GM20000 (cell line): ENCODE results near the gene CD34.
"Not testable (repeated sequence)": the region's sequence is repeated elsewhere in the genome, so short reads cannot be mapped to it uniquely, and the experiment has no call there.

Source experiments
- DNase-seq: peaks from one replicate; pipeline ENCODE4 v3.0.0; 2012; ENCODE audit warnings: low spot score
- TF ChIP-seq, protein P1 (sequence below): IDR thresholded peaks from 2 replicates; pipeline ENCODE4 v1.5.1; 2012; ENCODE audit warnings: mild to moderate bottlenecking, control low read depth; ENCODE audit errors: extremely low read depth, missing control alignments

CD34 gene

DNA sequence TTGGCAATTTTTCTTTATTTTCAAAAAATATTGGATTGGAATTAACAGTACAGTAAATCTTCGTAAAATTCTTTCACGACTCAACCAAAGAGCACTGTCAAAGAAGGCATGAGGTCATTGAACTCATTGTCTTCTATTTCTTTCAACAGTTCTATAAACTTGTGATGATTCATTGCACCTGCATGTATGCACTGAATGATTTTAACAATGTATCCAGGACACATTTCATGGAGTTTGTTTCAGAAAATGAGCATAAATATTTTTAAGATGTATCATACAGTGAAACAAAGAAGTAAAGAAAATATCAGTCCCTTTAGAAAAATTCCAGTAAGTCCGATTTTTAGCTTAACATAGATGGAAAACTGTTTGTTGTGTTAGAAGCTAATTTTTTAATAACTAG lies 33.6 kb upstream of the CD34 start:
- TF ChIP-seq, protein P1, sequence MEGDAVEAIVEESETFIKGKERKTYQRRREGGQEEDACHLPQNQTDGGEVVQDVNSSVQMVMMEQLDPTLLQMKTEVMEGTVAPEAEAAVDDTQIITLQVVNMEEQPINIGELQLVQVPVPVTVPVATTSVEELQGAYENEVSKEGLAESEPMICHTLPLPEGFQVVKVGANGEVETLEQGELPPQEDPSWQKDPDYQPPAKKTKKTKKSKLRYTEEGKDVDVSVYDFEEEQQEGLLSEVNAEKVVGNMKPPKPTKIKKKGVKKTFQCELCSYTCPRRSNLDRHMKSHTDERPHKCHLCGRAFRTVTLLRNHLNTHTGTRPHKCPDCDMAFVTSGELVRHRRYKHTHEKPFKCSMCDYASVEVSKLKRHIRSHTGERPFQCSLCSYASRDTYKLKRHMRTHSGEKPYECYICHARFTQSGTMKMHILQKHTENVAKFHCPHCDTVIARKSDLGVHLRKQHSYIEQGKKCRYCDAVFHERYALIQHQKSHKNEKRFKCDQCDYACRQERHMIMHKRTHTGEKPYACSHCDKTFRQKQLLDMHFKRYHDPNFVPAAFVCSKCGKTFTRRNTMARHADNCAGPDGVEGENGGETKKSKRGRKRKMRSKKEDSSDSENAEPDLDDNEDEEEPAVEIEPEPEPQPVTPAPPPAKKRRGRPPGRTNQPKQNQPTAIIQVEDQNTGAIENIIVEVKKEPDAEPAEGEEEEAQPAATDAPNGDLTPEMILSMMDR = no peak
- DNase-seq = no peak

DNA sequence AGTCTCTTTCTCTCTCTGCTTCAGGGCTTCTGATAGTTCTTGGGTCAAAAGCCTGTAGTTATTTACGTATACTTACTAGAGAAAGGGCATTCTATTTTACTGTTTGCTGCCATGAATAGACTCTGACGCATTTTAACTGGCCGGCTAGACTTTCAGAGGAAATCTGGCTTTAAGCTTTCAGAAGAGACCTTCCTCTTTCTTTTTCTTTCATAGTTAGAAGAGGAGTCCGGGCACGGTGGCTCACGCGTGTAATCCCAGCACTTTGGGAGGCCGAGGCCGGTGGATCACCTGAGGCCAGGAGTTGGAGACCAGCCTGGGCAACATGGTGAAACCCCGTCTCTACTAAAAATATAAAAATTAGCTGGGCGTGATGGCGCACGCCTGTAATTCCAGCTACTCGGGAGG lies 31.4 kb upstream of the CD34 start:
- DNase-seq = not testable (repeated sequence)

DNA sequence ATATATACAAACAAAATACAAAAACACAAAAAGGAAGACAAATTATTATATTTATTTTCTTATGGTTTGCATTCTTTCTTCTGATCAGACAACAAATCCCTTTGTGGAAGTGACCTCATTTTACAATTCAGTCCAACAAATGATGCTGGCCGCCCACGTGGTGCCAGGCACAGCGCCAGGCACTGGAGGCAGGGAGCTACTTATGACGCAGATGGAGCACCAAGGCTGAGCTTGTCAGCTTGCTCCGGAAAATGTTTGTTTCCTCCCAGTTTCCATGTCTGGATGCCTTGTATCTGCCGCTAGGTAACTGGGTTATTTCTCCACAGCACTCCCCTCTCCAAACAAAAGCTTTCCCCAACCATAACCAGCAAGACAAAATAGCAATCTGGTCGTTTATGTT lies 30.7 kb upstream of the CD34 start:
- no peak for DNase-seq
- TF ChIP-seq, protein P1 = no peak

DNA sequence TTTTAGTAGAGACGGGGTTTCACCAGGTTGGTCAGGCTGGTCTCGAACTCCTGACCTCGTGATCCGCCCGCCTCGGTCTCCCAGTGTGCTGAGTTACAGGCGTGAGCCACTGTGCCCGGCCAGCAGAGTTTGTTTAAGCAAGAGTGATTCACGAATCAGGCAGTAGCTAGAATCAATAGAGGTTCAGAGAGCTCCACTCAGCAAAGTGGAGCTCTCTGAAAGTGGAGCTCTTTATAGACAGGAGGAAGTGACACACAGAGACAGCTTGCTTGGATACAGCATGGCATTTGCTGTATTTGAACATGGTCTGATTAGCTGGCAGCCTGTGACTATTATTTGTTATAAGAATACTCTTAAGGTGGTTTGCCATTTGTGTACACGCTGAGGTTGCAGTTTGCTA lies 27.1 kb upstream of the CD34 start:
- no peak for DNase-seq
- TF ChIP-seq, protein P1 = no peak

DNA sequence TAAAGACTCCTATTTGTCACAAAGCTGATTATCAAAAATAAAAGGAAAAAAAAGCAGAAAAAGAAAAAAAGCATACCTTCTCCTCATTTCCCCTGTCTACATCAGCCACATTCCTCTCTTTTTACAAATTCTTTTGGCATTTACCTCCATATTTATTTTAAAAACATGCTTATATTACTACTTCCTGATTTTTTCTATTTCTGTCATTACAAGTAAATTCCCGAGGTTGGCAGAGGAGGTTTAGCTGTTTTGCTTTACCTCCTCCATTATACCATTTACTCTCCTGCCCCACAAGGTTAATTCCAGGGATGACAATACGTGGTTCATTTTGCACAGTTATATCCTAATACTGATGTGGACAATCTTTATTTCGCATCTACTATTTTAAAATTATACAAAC lies 26.3 kb upstream of the CD34 start:
- TF ChIP-seq, protein P1 = no peak
- DNase-seq = no peak

DNA sequence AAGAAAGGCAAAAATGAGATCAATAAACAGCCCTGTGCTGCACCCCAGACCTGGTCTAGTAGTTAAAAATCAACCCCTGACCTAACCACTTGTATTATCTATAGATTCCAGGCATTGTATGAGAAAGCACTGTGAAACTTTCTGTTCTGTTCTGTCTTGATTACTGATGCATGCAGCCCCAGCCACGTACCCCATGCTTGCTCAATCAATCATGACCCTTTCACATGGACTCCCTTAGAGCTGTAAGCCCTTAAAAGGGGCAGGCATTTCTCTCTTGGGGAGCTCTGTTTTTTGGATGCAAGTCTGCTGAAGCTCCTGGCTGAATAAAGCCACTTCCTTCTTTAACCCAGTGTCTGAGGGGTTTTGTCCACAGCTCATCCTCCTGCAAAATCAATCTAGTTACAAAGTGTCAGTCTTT lies 24.2 kb upstream of the CD34 start:
- no peak for DNase-seq
- TF ChIP-seq, protein P1 = no peak

DNA sequence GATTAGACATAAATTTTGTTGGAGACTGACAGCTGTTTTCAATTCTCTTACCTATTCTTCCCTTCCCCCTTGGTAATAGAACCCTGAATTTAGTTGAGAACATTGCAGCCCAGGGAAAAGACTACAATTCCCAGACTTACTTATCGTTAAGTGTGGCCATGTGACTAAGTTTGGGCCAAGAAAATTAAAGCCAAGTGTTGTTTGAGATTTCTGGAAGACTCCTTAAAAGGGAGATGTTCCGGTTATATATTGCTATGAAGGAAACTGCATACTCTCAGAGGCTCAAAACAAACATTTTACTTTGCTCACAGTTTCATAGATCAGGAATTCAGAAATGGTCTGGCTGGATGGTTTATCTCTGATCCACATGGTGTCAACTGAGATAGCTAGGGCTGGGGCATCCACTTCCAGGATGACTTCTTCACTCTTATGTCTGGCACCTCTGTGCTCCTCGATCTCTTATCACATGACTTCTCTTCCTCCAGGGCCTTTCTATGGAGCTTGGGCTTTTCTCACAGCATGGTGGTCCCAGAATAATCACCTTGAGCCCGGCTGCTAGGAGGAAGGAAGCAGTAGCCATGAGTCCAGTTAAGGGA lies 22.4 kb upstream of the CD34 start:
- TF ChIP-seq, protein P1 = no peak
- no peak for DNase-seq

DNA sequence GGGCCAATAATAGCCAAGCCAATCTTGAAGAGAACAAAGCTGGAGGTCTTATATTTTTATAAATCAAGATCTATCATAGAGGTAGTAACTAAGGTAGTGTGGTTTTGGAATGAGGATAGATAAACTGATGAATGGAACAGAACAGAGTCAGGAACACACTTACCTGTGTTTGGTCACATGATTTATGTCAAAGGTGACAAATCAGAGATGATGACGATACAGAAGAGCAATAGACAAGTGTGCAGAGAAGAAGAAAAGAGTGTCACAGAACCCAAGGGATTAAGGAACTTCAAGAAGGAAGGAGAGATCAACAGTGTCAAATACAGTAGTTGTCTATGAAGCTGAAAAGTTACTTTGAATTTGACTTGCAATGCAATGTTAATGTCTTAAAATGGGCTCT lies 16.1 kb upstream of the CD34 start:
- DNase-seq = no peak
- TF ChIP-seq, protein P1 = no peak

DNA sequence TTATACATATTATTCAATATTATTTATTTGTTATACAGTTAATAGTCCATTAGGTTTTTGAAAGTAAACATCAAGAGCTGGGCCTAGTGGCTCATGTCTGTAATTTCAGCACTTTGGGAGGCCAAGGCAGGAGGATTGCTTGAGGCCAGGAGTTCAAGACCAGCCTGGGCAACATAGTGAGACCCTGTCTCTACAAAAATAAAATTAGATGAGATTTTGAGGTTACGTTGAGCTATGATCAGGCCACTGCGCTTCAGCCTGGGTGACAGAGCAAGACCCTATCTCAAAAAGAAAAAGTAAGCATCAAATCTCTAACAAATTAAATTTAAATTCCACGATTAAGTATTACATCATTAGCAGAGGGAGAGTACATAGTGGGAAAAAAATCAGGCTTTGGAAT lies 15.0 kb upstream of the CD34 start:
- DNase-seq = not testable (repeated sequence)
